Fibroblast of villous mesenchyme (primary cell): ENCODE data around the gene ZNF217. TPM values are rescaled to one million over a fixed set of nuclear protein-coding genes. Genes with fewer than 3 reads are reported as not detected.
"Not testable (repeated sequence)": the region's sequence is repeated elsewhere in the genome, so short reads cannot be mapped to it uniquely, and the experiment has no call there.

Experiments
- DNase-seq: peaks from one replicate; pipeline ENCODE4 v3.0.0-alpha.2; 2010; ENCODE audit warnings: low read depth
- H3K4me3 ChIP-seq: 2 replicates; pipeline ENCODE4 v1.5.1; 2011; ENCODE audit warnings: low read depth, mild to moderate bottlenecking, low read length
- CTCF ChIP-seq: IDR thresholded peaks from 2 replicates; pipeline ENCODE4 v1.5.1; 2012; ENCODE audit warnings: low read depth, mild to moderate bottlenecking, low read length; ENCODE audit not compliant: insufficient read depth
- total RNA-seq: library from RNA; depleted of rRNA; stranded (reverse); fragments of >200 nt; gene quantifications from 2 replicates; pipeline ENCODE4 v1.2.3, GENCODE V29; 2012

The ZNF217 gene
- total RNA-seq, 1 donor: 22.9 TPM

GRCh38 chr20:53635221-53635620, 41.6 kb upstream of the ZNF217 start:
- H3K4me3 ChIP-seq: no peak overlapping the region
- TF ChIP-seq CTCF: no peak
- no peak for DNase-seq

- H3K4me3 ChIP-seq: no peak overlapping the region
- no peak for TF ChIP-seq CTCF
- no peak for DNase-seq
These were observed 38.4 kb upstream of the ZNF217 start for GRCh38 chr20:53631909-53632662.

GRCh38 chr20:53629436-53629835, 35.8 kb upstream of the ZNF217 start:
- no peak for DNase-seq
- no peak for TF ChIP-seq CTCF
- H3K4me3 ChIP-seq: no peak overlapping the region

GRCh38 chr20:53628758-53629157, 35.1 kb upstream of the ZNF217 start:
- not testable (repeated sequence) for H3K4me3 ChIP-seq, DNase-seq

GRCh38 chr20:53628076-53628475, 34.4 kb upstream of the ZNF217 start:
- no peak for DNase-seq
- no peak for TF ChIP-seq CTCF
- no peak overlapping the region for H3K4me3 ChIP-seq

GRCh38 chr20:53627001-53627400, 33.4 kb upstream of the ZNF217 start:
- DNase-seq, H3K4me3 ChIP-seq: not testable (repeated sequence)

GRCh38 chr20:53626584-53626983, 32.9 kb upstream of the ZNF217 start:
- H3K4me3 ChIP-seq: no peak overlapping the region
- no peak for DNase-seq
- TF ChIP-seq CTCF: no peak
